Endodermal cell (in vitro differentiated cells): ENCODE measurements around the gene BBS12. TPM values are rescaled to one million over a fixed set of nuclear protein-coding genes. Genes with fewer than 3 reads are reported as not detected.

ENCODE experiments used
- DNase-seq: peaks from one replicate; pipeline ENCODE4 v3.0.0-alpha.2; 2017
- H3K27ac ChIP-seq: 2 replicates; pipeline ENCODE4 v1.5.1; 2013; ENCODE audit warnings: mild to moderate bottlenecking, low read depth, low read length, moderate library complexity
- H3K27me3 ChIP-seq: 2 replicates; pipeline ENCODE4 v1.6.1; 2013; ENCODE audit warnings: mild to moderate bottlenecking, low read length, moderate library complexity; ENCODE audit not compliant: insufficient read depth, control insufficient read depth, poor library complexity, severe bottlenecking
- H3K36me3 ChIP-seq: 2 replicates; pipeline ENCODE4 v1.7.0; 2013; ENCODE audit warnings: mild to moderate bottlenecking, low read length, moderate library complexity; ENCODE audit not compliant: control insufficient read depth, insufficient read depth
- H3K4me1 ChIP-seq: one replicate; pipeline ENCODE4 v1.7.0; 2013; ENCODE audit warnings: low read length; ENCODE audit not compliant: control insufficient read depth, insufficient read depth
- H3K4me3 ChIP-seq: 2 replicates; pipeline ENCODE4 v1.5.1; 2013; ENCODE audit warnings: mild to moderate bottlenecking, low read length, moderate library complexity
- H3K9ac ChIP-seq: 2 replicates; pipeline ENCODE4 v1.6.1; 2013; ENCODE audit warnings: mild to moderate bottlenecking, low read length, moderate library complexity; ENCODE audit not compliant: poor library complexity, severe bottlenecking; ENCODE audit errors: extremely low read depth
- H3K9me3 ChIP-seq: 2 replicates; pipeline ENCODE4 v1.6.1; 2013; ENCODE audit warnings: mild to moderate bottlenecking, low read length, moderate library complexity; ENCODE audit not compliant: control insufficient read depth
- H3K27ac Mint-ChIP-seq: 2 replicates; pipeline ENCODE4 v1.8.0; 2020; ENCODE audit warnings: mixed read lengths
- H3K27me3 Mint-ChIP-seq: 2 replicates; pipeline ENCODE4 v1.8.0; 2021; ENCODE audit warnings: mild to moderate bottlenecking, mixed read lengths; ENCODE audit not compliant: insufficient read depth
- H3K36me3 Mint-ChIP-seq: 2 replicates; pipeline ENCODE4 v1.8.0; 2020; ENCODE audit warnings: low read depth, mixed read lengths
- H3K4me1 Mint-ChIP-seq: 2 replicates; pipeline ENCODE4 v1.8.0; 2020; ENCODE audit warnings: mixed read lengths
- H3K4me3 Mint-ChIP-seq: 2 replicates; pipeline ENCODE4 v1.8.0; 2020; ENCODE audit warnings: mild to moderate bottlenecking, moderate library complexity, mixed read lengths
- H3K9me3 Mint-ChIP-seq: 2 replicates; pipeline ENCODE4 v1.8.0; 2020; ENCODE audit warnings: mild to moderate bottlenecking, mixed read lengths
- WGBS, 2 experiments: methylation state at CpG; one replicate each; pipeline versions ENCODE4 v1.1.5 to v1.1.7; 2013; ENCODE audit warnings: missing lambda C conversion rate in 2 of 2, mixed read lengths in 1 of 2; ENCODE audit not compliant: insufficient coverage in 1 of 2, insufficient read length in 1 of 2; 5-methylcytosine and 5-hydroxymethylcytosine counted together
- total RNA-seq, 2 donors: library from RNA; stranded (reverse); fragmentation: NEBNext Ultra II Directional in 1 of 2; extraction: Animal tissue kit (Norgen Biotek cat#: 25700) in 1 of 2; gene quantifications; 2 replicates in 1 of 2; 3 replicates in 1 of 2; pipeline ENCODE4 v1.2.1, GENCODE V29; 2021
- TF ChIP-seq, protein P1 (sequence below): fragments of 200-600 bp; sonication (generic); conservative IDR thresholded peaks from 2 replicates; pipeline ENCODE4 v1.5.0; 2021; ENCODE audit warnings: antibody characterized with exemption, mild to moderate bottlenecking

The BBS12 gene
- total RNA-seq, 2 donors from 2014 or later = 4.1 to 4.2 TPM

- WGBS, 2 experiments = 98 to 100% methylated on average over 3 to 5 of the region's 5 CpGs
- Mint-ChIP-seq H3K27me3 (no peaks in the 10 kb centered on the region), H3K4me3 (no peak overlapping the region), H3K4me1 (peaks cover 5% of the 10 kb centered on the region), H3K27ac (no peak overlapping the region), H3K36me3 (no peaks in the 10 kb centered on the region), H3K9me3 (no peaks in the 10 kb centered on the region)
- no peaks in the 10 kb centered on the region for H3K27me3 ChIP-seq
- H3K36me3 ChIP-seq = no peaks in the 10 kb centered on the region
- no peak overlapping the region for H3K27ac ChIP-seq
- no peaks in the 10 kb centered on the region for H3K9me3 ChIP-seq
- DNase-seq = no peak
- TF ChIP-seq, protein P1, sequence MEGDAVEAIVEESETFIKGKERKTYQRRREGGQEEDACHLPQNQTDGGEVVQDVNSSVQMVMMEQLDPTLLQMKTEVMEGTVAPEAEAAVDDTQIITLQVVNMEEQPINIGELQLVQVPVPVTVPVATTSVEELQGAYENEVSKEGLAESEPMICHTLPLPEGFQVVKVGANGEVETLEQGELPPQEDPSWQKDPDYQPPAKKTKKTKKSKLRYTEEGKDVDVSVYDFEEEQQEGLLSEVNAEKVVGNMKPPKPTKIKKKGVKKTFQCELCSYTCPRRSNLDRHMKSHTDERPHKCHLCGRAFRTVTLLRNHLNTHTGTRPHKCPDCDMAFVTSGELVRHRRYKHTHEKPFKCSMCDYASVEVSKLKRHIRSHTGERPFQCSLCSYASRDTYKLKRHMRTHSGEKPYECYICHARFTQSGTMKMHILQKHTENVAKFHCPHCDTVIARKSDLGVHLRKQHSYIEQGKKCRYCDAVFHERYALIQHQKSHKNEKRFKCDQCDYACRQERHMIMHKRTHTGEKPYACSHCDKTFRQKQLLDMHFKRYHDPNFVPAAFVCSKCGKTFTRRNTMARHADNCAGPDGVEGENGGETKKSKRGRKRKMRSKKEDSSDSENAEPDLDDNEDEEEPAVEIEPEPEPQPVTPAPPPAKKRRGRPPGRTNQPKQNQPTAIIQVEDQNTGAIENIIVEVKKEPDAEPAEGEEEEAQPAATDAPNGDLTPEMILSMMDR = no peak
- no peaks in the 10 kb centered on the region for H3K4me1 ChIP-seq
- no peak overlapping the region for H3K4me3 ChIP-seq
- H3K9ac ChIP-seq = no peak overlapping the region
Measured at GRCh38 chr4:122701061-122701460, 31.4 kb upstream of the BBS12 start.

- no peaks in the 10 kb centered on the region for H3K4me1 ChIP-seq
- no peaks in the 10 kb centered on the region for H3K9me3 ChIP-seq
- H3K27me3 Mint-ChIP-seq = no peaks in the 10 kb centered on the region
- no peak for DNase-seq
- 77 to 91% methylated on average over 1 of the region's 1 CpG for WGBS, 2 experiments
- H3K9me3 Mint-ChIP-seq = no peaks in the 10 kb centered on the region
- no peak overlapping the region for H3K4me3 ChIP-seq
- no peak overlapping the region for H3K4me3 Mint-ChIP-seq
- H3K4me1 Mint-ChIP-seq = peaks cover 5% of the 10 kb centered on the region
- no peak overlapping the region for H3K9ac ChIP-seq
- no peaks in the 10 kb centered on the region for H3K36me3 Mint-ChIP-seq
- H3K27me3 ChIP-seq = no peaks in the 10 kb centered on the region
- TF ChIP-seq, protein P1 = no peak
- no peak overlapping the region for H3K27ac Mint-ChIP-seq
- no peaks in the 10 kb centered on the region for H3K36me3 ChIP-seq
- H3K27ac ChIP-seq = no peak overlapping the region
Measured at GRCh38 chr4:122701965-122702364, 30.5 kb upstream of the BBS12 start.

- no peak for DNase-seq
- H3K27me3 Mint-ChIP-seq = no peaks in the 10 kb centered on the region
- H3K36me3 ChIP-seq = no peaks in the 10 kb centered on the region
- H3K4me1 Mint-ChIP-seq = peaks cover 5% of the 10 kb centered on the region
- no peak overlapping the region for H3K27ac Mint-ChIP-seq
- no peaks in the 10 kb centered on the region for H3K27me3 ChIP-seq
- no peak overlapping the region for H3K4me3 ChIP-seq
- 99% methylated on average over 3 of the region's 3 CpGs; no CpG with 5 or more reads in 1 of the 2 experiments for WGBS, 2 experiments
- H3K9me3 ChIP-seq = no peaks in the 10 kb centered on the region
- no peaks in the 10 kb centered on the region for H3K4me1 ChIP-seq
- TF ChIP-seq, protein P1 = no peak
- no peaks in the 10 kb centered on the region for H3K9me3 Mint-ChIP-seq
- no peak overlapping the region for H3K27ac ChIP-seq
- no peaks in the 10 kb centered on the region for H3K36me3 Mint-ChIP-seq
- H3K9ac ChIP-seq = no peak overlapping the region
- H3K4me3 Mint-ChIP-seq = no peak overlapping the region
Measured at GRCh38 chr4:122702939-122703338, 29.6 kb upstream of the BBS12 start.
